GM23338 (cell line): ENCODE data around the gene ZACN. TPM values are rescaled to one million over a fixed set of nuclear protein-coding genes. Genes with fewer than 3 reads are reported as not detected.

ENCODE experiments used
- ATAC-seq: fragments of 200-7000 bp; cut with Tn5 transposase; 3 replicates; pipeline ENCODE4 v1.9.1; 2020
- DNase-seq: peaks from one replicate; pipeline ENCODE4 v3.0.0-alpha.2; 2015; ENCODE audit warnings: low spot score
- H2AFZ ChIP-seq: fragments of 200-600 bp; sonication (generic); 2 replicates; pipeline ENCODE4 v1.8.0; 2016; ENCODE audit warnings: antibody characterized with exemption, mild to moderate bottlenecking, moderate library complexity
- H3F3A ChIP-seq: fragments of 200-600 bp; sonication (generic); replicated peaks from 2 replicates; pipeline ENCODE4 v1.8.0; 2017; ENCODE audit warnings: antibody characterized with exemption, mixed run types, low read depth
- H3K27ac ChIP-seq: fragments of 200-600 bp; sonication (generic); 2 replicates; pipeline ENCODE4 v1.6.1; 2016; ENCODE audit warnings: low read depth
- H3K27me3 ChIP-seq: fragments of 200-600 bp; sonication (generic); 2 replicates; pipeline ENCODE4 v1.8.0; 2016; ENCODE audit warnings: mild to moderate bottlenecking, mixed run types, moderate library complexity; ENCODE audit not compliant: insufficient read depth
- H3K36me3 ChIP-seq: fragments of 200-600 bp; sonication (generic); 2 replicates; pipeline ENCODE4 v1.8.0; 2016; ENCODE audit warnings: mild to moderate bottlenecking; ENCODE audit not compliant: insufficient read depth
- H3K4me1 ChIP-seq: fragments of 200-600 bp; sonication (generic); 2 replicates; pipeline ENCODE4 v1.8.0; 2016; ENCODE audit warnings: mild to moderate bottlenecking, moderate library complexity; ENCODE audit not compliant: insufficient read depth
- H3K4me2 ChIP-seq: fragments of 200-600 bp; sonication (generic); 2 replicates; pipeline ENCODE4 v1.7.1; 2017; ENCODE audit warnings: mixed run types
- H3K4me3 ChIP-seq: fragments of 200-600 bp; sonication (generic); 2 replicates; pipeline ENCODE4 v1.6.1; 2016; ENCODE audit warnings: mixed run types
- H3K79me2 ChIP-seq: fragments of 200-600 bp; sonication (generic); replicated peaks from 2 replicates; pipeline ENCODE4 v1.8.0; 2017; ENCODE audit warnings: mild to moderate bottlenecking; ENCODE audit not compliant: insufficient read depth
- H3K9me2 ChIP-seq: fragments of 200-600 bp; sonication (generic); 2 replicates; pipeline ENCODE4 v1.8.0; 2017; ENCODE audit not compliant: insufficient read depth
- H4K20me1 ChIP-seq: fragments of 200-600 bp; sonication (generic); replicated peaks from 2 replicates; pipeline ENCODE4 v1.8.0; 2017; ENCODE audit warnings: mild to moderate bottlenecking; ENCODE audit not compliant: insufficient read depth
- H3K27ac Mint-ChIP-seq: 2 replicates; pipeline ENCODE4 v1.8.0; 2020; ENCODE audit warnings: inconsistent platforms, mild to moderate bottlenecking, moderate library complexity, mixed read lengths
- H3K27me3 Mint-ChIP-seq: 3 replicates; pipeline ENCODE4 v1.8.0; 2022; ENCODE audit warnings: low read depth, mild to moderate bottlenecking, moderate library complexity, mixed read lengths, inconsistent platforms; ENCODE audit not compliant: insufficient read depth, poor library complexity
- H3K36me3 Mint-ChIP-seq: 3 replicates; pipeline ENCODE4 v1.8.0; 2021; ENCODE audit warnings: low read depth, mild to moderate bottlenecking, inconsistent platforms, moderate library complexity, mixed read lengths
- H3K4me1 Mint-ChIP-seq: 3 replicates; pipeline ENCODE4 v1.8.0; 2020; ENCODE audit warnings: mild to moderate bottlenecking, inconsistent platforms, mixed read lengths
- H3K4me3 Mint-ChIP-seq: 3 replicates; pipeline ENCODE4 v1.8.0; 2021; ENCODE audit warnings: moderate library complexity, mild to moderate bottlenecking, inconsistent platforms, mixed read lengths
- H3K9me3 Mint-ChIP-seq: 3 replicates; pipeline ENCODE4 v1.8.0; 2020; ENCODE audit warnings: moderate library complexity, mild to moderate bottlenecking, inconsistent platforms, mixed read lengths
- CREB1 ChIP-seq: fragments of 250-450 bp; sonication (Bioruptor Pico); IDR thresholded peaks from 2 replicates; pipeline ENCODE4 v1.5.0; 2020; ENCODE audit warnings: low read depth, mild to moderate bottlenecking, moderate library complexity
- JUNB ChIP-seq: IDR thresholded peaks from one replicate; pipeline ENCODE4 v1.6.1; 2016; ENCODE audit warnings: antibody characterized with exemption; ENCODE audit not compliant: unreplicated experiment
- NANOG ChIP-seq: IDR thresholded peaks from 2 replicates; pipeline ENCODE4 v1.6.1; 2016; ENCODE audit warnings: antibody characterized with exemption, borderline replicate concordance
- POLR2AphosphoS5 ChIP-seq: IDR thresholded peaks from 2 replicates; pipeline ENCODE4 v1.6.1; 2016; ENCODE audit warnings: antibody characterized with exemption, low read depth
- REST ChIP-seq: IDR thresholded peaks from one replicate; pipeline ENCODE4 v1.6.1; 2018; ENCODE audit warnings: antibody characterized with exemption; ENCODE audit not compliant: unreplicated experiment
- ZNF114 ChIP-seq: fragments of 250-450 bp; sonication (Bioruptor Pico); IDR thresholded peaks from 2 replicates; pipeline ENCODE4 v1.5.0; 2020; ENCODE audit warnings: mild to moderate bottlenecking, moderate library complexity
- ZNF331 ChIP-seq: fragments of 250-450 bp; sonication (Bioruptor Pico); IDR thresholded peaks from 2 replicates; pipeline ENCODE4 v1.5.0; 2020; ENCODE audit warnings: low read depth, mild to moderate bottlenecking, moderate library complexity
- ZNF462 ChIP-seq: fragments of 250-450 bp; sonication (Bioruptor Pico); IDR thresholded peaks from 2 replicates; pipeline ENCODE4 v1.5.0; 2020; ENCODE audit warnings: mild to moderate bottlenecking, moderate library complexity
- polyA plus RNA-seq: library from polyadenylated mRNA; unstranded; fragments of >200 nt; fragmentation: Nextera tagmentation; extraction: Ambion mirVana; gene quantifications from 2 replicates; pipeline ENCODE4 v1.2.1, GENCODE V29; 2016
- total RNA-seq: library from RNA; depleted of rRNA; stranded (reverse); fragments of >200 nt; shearing (Covaris generic); gene quantifications from 2 replicates; pipeline ENCODE4 v1.2.3, GENCODE V29; 2014
- TF ChIP-seq, protein P1 (sequence below), 2 experiments: fragments of 200-600 bp in 1 of 2; sonication (generic) in 1 of 2; conservative IDR thresholded peaks; 2 replicates each; pipeline versions ENCODE4 v1.5.1 to v1.6.1; 2016 to 2017; ENCODE audit warnings: antibody characterized with exemption in 2 of 2, low read depth in 2 of 2, mild to moderate bottlenecking in 2 of 2, moderate library complexity in 1 of 2
- TF ChIP-seq, protein P2 (sequence below): IDR thresholded peaks from 2 replicates; pipeline ENCODE4 v1.6.1; 2016; ENCODE audit warnings: antibody characterized with exemption

The ZACN gene
- total and polyA plus RNA-seq, 2 experiments from 2014 or later: 0.47 TPM; not detected in 1

GRCh38 chr17:76107509-76107908 is 28.5 kb downstream of the ZACN start (continued):
- no peak for TF ChIP-seq ZNF462 (CRISPR knock-in tag)
- TF ChIP-seq ZNF114 (CRISPR knock-in tag): no peak
- TF ChIP-seq, protein P1, sequence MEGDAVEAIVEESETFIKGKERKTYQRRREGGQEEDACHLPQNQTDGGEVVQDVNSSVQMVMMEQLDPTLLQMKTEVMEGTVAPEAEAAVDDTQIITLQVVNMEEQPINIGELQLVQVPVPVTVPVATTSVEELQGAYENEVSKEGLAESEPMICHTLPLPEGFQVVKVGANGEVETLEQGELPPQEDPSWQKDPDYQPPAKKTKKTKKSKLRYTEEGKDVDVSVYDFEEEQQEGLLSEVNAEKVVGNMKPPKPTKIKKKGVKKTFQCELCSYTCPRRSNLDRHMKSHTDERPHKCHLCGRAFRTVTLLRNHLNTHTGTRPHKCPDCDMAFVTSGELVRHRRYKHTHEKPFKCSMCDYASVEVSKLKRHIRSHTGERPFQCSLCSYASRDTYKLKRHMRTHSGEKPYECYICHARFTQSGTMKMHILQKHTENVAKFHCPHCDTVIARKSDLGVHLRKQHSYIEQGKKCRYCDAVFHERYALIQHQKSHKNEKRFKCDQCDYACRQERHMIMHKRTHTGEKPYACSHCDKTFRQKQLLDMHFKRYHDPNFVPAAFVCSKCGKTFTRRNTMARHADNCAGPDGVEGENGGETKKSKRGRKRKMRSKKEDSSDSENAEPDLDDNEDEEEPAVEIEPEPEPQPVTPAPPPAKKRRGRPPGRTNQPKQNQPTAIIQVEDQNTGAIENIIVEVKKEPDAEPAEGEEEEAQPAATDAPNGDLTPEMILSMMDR (conservative IDR thresholded peaks at IDR 0.05; ENCODE audit: low read depth in 2 of 2): no peak; a peak in 1 of 4 replicates
- no peak for TF ChIP-seq CREB1 (CRISPR knock-in tag)
- TF ChIP-seq, protein P2, sequence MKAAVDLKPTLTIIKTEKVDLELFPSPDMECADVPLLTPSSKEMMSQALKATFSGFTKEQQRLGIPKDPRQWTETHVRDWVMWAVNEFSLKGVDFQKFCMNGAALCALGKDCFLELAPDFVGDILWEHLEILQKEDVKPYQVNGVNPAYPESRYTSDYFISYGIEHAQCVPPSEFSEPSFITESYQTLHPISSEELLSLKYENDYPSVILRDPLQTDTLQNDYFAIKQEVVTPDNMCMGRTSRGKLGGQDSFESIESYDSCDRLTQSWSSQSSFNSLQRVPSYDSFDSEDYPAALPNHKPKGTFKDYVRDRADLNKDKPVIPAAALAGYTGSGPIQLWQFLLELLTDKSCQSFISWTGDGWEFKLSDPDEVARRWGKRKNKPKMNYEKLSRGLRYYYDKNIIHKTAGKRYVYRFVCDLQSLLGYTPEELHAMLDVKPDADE: no peak
- no peak for TF ChIP-seq ZNF331 (CRISPR knock-in tag)

GRCh38 chr17:76111956-76112355 is 33.0 kb downstream of the ZACN start:
- Histone ChIP-seq H3F3A (peaks cover 4% of the 10 kb centered on the region; the same call in 1 of the 2 replicates), H3K4me2 (no peak overlapping the region), H3K27ac (no peak overlapping the region), H3K79me2 (no peaks in the 10 kb centered on the region), H3K27me3 (no peaks in the 10 kb centered on the region), H3K36me3 (no peaks in the 10 kb centered on the region), H2AFZ (no peak overlapping the region), H3K4me3 (no peak overlapping the region), H3K4me1 (no peaks in the 10 kb centered on the region), H3K9me2 (no peaks in the 10 kb centered on the region), H4K20me1 (no peaks in the 10 kb centered on the region)
- no peak for DNase-seq
- Mint-ChIP-seq H3K4me3 (no peak overlapping the region), H3K27me3 (peaks cover 4% of the 10 kb centered on the region), H3K4me1 (no peaks in the 10 kb centered on the region; the same call in 2 of the 3 replicates), H3K9me3 (peaks cover 4% of the 10 kb centered on the region; the same call in 2 of the 3 replicates), H3K27ac (no peak overlapping the region; the same call in 1 of the 2 replicates), H3K36me3 (no peaks in the 10 kb centered on the region)
- ATAC-seq: no peak
- no peak for TF ChIP-seq ZNF114 (CRISPR knock-in tag)
- no peak for TF ChIP-seq POLR2AphosphoS5
- no peak for TF ChIP-seq JUNB
- no peak for TF ChIP-seq NANOG
- TF ChIP-seq, protein P2: no peak
- TF ChIP-seq CREB1 (CRISPR knock-in tag): no peak
- TF ChIP-seq REST: no peak
